K562 (cell line): ENCODE data around the gene RREB1. TPM values are rescaled to one million over a fixed set of nuclear protein-coding genes. Genes with fewer than 3 reads are reported as not detected.

ENCODE experiments used
- BDP1 ChIP-seq: IDR thresholded peaks from 3 replicates; pipeline ENCODE4 v1.6.1; 2011; ENCODE audit not compliant: insufficient read length, insufficient read depth
- E2F6 ChIP-seq, 2 experiments: IDR thresholded peaks; 2 replicates each; pipeline ENCODE4 v1.6.1; 2011; ENCODE audit warnings: borderline replicate concordance in 1 of 2, control low read depth in 1 of 2, low read depth in 1 of 2, low read length in 1 of 2, mild to moderate bottlenecking in 1 of 2, mixed read lengths in 1 of 2, moderate library complexity in 1 of 2; ENCODE audit not compliant: insufficient read depth in 1 of 2, insufficient read length in 1 of 2, poor library complexity in 1 of 2, severe bottlenecking in 1 of 2; ENCODE audit errors: extremely low read depth in 1 of 2
- HDAC1 ChIP-seq, 2 experiments: fragments of 450-650 bp; IDR thresholded peaks; 2 replicates each; pipeline ENCODE4 v1.6.1; 2016 to 2017; ENCODE audit warnings: inconsistent platforms in 1 of 2, mild to moderate bottlenecking in 1 of 2, moderate library complexity in 1 of 2
- MAFK ChIP-seq: IDR thresholded peaks from 2 replicates; pipeline ENCODE4 v1.6.1; 2011; ENCODE audit warnings: low read length, improper control_type of control experiment
- STAT6 ChIP-seq: sonication (generic); formaldehyde crosslinking; IDR thresholded peaks from 2 replicates; pipeline ENCODE4 v1.8.1; 2023; ENCODE audit warnings: mild to moderate bottlenecking, missing genetic modification reagents
- ZBTB7A ChIP-seq: IDR thresholded peaks from 2 replicates; pipeline ENCODE4 v1.6.1; 2011; ENCODE audit warnings: low read depth, mild to moderate bottlenecking, low read length, moderate library complexity, borderline replicate concordance; ENCODE audit not compliant: control insufficient read depth
- ZNF518B ChIP-seq: fragments of 250-450 bp; sonication (Bioruptor Pico); IDR thresholded peaks from 2 replicates; pipeline ENCODE4 v1.5.0; 2021; ENCODE audit warnings: mild to moderate bottlenecking, moderate library complexity
- ZNF668 ChIP-seq: fragments of 250-450 bp; sonication (Bioruptor Pico); IDR thresholded peaks from 2 replicates; pipeline ENCODE4 v1.8.0; 2022; ENCODE audit warnings: mild to moderate bottlenecking, inconsistent platforms
- ZNF740 ChIP-seq, 3 experiments: fragments of 200-800 bp in 1 of 3; sonication (Bioruptor generic) in 1 of 3; sonication (generic) in 1 of 3; formaldehyde crosslinking in 1 of 3; IDR thresholded peaks; 2 replicates each; pipeline versions ENCODE4 v1.6.1 to v1.8.0; 2016 to 2022; ENCODE audit warnings: mild to moderate bottlenecking in 2 of 3, missing compliant biosample characterization in 2 of 3, missing genetic modification characterization in 2 of 3, missing genetic modification reagents in 1 of 3
- polyA plus RNA-seq, 8 experiments: library from polyadenylated mRNA; depleted of rRNA in 4 of 8; stranded (reverse) in 5 of 8; unstranded in 3 of 8; fragments of >200 nt; fragmentation: Nextera tagmentation in 2 of 8; fragmentation: Illumina TruSeq in 1 of 8; extraction: Ambion mirVana in 2 of 8; extraction: Trizol in 1 of 8; gene quantifications; 2 replicates each; pipeline versions ENCODE4 v1.2.1 to v1.2.3, GENCODE V29; 2011 to 2014; ENCODE audit warnings: inconsistent platforms in 1 of 8, missing spikeins in 1 of 8
- total RNA-seq, 7 experiments: library from RNA; depleted of rRNA in 6 of 7; stranded (reverse); fragments of >200 nt in 6 of 7; fragmentation: Illumina TruSeq in 2 of 7; extraction: Trizol in 2 of 7; gene quantifications; 2 replicates each; pipeline versions ENCODE4 v1.2.1 to v1.2.3, GENCODE V29; 2011 to 2021; ENCODE audit warnings: low replicate concordance in 1 of 7

Gene RREB1
- total and polyA plus RNA-seq, 9 of the 15 experiments (the other 6 are each of a cell fraction or from before 2014, with no cell fraction given): 3.3 to 64.2 (median 19.3) TPM

GRCh38 chr6:7106752-7107577 is 796 bp upstream of the RREB1 start (continued):
- TF ChIP-seq E2F6 (IDR thresholded peaks at IDR 0.05; ENCODE audit: borderline replicate concordance in 1 of 2, extremely low read depth in 1 of 2, insufficient read depth in 1 of 2, insufficient read length in 1 of 2, low read depth in 1 of 2, low read length in 1 of 2, poor library complexity in 1 of 2, severe bottlenecking in 1 of 2): peak; percentile 44 to 65
- peak; percentile 74 for TF ChIP-seq MAFK
- TF ChIP-seq ZNF740 (CRISPR knock-in tag; IDR thresholded peaks at IDR 0.05): peak; percentile 62
- TF ChIP-seq ZNF740 (tag; IDR thresholded peaks at IDR 0.05): no peak
- TF ChIP-seq HDAC1 (IDR thresholded peaks at IDR 0.05): peak in 1 of 2 experiments; percentile 84; a peak in 2 of 4 replicates
- TF ChIP-seq ZBTB7A: peak; percentile 21
- TF ChIP-seq ZNF518B (CRISPR knock-in tag): no peak
- no peak for TF ChIP-seq ZNF668
- TF ChIP-seq BDP1: no peak
- TF ChIP-seq STAT6 (CRISPR knock-in tag): no peak
